Measurements from ENCODE around the gene CAPN12. TPM values are rescaled to one million over a fixed set of nuclear protein-coding genes. Genes with fewer than 3 reads are reported as not detected.

CAPN12 gene, protein sequence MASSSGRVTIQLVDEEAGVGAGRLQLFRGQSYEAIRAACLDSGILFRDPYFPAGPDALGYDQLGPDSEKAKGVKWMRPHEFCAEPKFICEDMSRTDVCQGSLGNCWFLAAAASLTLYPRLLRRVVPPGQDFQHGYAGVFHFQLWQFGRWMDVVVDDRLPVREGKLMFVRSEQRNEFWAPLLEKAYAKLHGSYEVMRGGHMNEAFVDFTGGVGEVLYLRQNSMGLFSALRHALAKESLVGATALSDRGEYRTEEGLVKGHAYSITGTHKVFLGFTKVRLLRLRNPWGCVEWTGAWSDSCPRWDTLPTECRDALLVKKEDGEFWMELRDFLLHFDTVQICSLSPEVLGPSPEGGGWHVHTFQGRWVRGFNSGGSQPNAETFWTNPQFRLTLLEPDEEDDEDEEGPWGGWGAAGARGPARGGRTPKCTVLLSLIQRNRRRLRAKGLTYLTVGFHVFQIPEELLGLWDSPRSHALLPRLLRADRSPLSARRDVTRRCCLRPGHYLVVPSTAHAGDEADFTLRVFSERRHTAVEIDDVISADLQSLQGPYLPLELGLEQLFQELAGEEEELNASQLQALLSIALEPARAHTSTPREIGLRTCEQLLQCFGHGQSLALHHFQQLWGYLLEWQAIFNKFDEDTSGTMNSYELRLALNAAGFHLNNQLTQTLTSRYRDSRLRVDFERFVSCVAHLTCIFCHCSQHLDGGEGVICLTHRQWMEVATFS
- 5.3 to 6.5 TPM (median 6.0 TPM) in 5 replicates for total RNA-seq (2022; extraction: Qiagen RNA extraction)

DNA sequence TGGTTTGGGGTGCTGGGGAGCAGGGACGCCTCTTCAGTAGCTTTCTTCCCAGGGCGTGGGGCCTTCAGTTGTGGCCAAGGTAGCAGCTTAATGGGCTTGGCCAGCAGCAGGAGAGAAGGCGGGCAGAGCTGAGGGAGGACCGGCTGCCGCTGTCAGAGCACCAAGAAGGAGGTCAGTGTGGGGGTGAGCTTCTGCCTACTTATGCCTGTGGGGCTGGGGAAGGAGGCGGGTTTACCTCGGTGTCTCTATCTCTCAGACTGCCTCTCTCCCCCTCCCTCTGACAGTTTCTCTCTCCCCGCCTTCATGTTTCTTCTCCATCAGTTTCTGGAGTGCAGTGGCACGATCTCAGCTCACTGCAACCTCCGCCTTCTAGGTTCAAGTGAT is at the start of gene CAPN12:
Gene CAPN12, minus strand, starts transcription at position 177 of the 384 bp plus-strand sequence. CDS start 309 bp downstream, outside the sequence.

DNA sequence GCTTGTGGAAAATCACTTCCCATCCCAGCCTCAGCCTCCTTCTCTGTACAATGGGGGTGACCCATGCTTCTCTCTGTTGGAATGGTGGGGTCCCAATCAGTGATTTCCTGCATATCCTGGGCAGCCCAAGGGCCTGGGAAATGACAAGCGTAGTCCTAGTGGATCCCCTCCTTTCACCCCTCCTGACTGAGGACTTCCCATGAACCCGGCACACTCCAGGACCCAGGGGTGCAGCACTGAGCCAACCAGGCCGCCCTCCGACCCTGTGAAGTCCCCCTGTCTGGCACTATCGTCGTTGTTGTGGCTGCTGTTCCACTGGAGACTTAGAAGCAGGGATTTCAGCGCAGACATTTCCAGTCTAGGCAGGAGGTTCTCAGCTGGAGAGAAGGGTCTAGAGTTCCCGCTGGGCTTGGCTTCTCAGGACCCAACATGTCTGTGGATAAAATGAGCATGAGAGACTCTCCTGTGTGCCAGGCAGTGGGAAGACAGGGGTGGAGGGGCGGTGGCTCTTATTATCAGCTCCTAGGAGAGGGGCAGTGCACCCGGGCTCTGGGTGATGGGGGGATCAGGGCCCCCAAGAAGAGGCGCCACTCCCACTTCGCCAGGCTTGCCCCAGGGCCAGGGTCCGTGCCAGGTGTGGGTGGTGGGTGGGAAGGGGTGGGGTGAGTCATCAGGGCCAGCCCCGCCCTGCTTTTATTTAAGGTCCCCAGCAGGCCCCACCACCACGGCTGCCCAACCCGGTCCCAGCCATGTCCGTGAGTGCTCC is 44.4 kb upstream of the CAPN12 start, which contains the start of gene LGALS7B:
Gene LGALS7B, plus strand, starts transcription at position 723 of the 766 bp plus-strand sequence. Its CDS starts 27 bp downstream, at position 750.

DNA sequence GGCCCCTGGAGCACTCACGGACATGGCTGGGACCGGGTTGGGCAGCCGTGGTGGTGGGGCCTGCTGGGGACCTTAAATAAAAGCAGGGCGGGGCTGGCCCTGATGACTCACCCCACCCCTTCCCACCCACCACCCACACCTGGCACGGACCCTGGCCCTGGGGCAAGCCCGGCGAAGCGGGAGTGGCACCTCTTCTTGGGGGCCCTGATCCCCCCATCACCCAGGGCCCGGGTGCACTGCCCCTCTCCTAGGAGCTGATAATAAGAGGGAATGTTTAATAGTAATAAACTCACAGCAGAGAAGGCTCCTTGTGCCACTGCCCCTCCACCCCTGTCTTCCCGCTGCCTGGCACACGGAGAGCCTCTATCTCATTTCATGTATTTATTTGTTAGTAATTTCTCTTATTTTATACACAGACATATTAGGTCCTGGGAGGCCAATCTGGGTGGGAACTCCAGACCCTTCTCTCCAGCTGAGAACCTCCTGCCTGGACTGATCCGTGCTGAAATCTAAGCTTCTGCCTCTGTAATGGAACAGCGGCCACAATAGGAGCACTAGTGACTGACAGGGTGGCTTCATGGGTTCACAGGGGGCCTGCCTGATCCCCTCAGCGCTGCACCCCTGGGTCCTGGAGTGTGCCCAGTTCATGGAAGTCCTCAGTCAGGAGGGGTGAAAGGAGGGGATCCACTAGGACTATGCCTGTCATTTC is 29.3 kb upstream of the CAPN12 start, which contains the start of gene LGALS7:
Gene LGALS7, minus strand, starts transcription at position 49 of the 709 bp plus-strand sequence. Its CDS starts 25 bp downstream, at position 24.

Other genes with a start within 250 kb of the CAPN12 start
- 0.61 to 1.3 TPM (median 0.87 TPM) in 5 replicates for gene MAP4K1, start 126.5 kb downstream of the CAPN12 start, total RNA-seq (2022; extraction: Qiagen RNA extraction)
- gene EIF3K, start 125.3 kb downstream of the CAPN12 start, total RNA-seq (2022; extraction: Qiagen RNA extraction), result 703 to 886 TPM (median 726 TPM) in 5 replicates
- gene ACTN4, start 96.8 kb downstream of the CAPN12 start, total RNA-seq (2022; extraction: Qiagen RNA extraction), result 774 to 1,271 TPM (median 1,229 TPM) in 5 replicates
- gene LGALS7, start 29.0 kb upstream of the CAPN12 start, total RNA-seq (2022; extraction: Qiagen RNA extraction), result 0.25 to 0.40 TPM in 2 of 5 replicates, not detected in the others
- gene LGALS7B, start 44.7 kb upstream of the CAPN12 start, total RNA-seq (2022; extraction: Qiagen RNA extraction), result 0.27 to 0.62 TPM in 2 of 5 replicates, not detected in the others
- 0.21 to 0.53 TPM (median 0.42 TPM) in 5 replicates for gene LGALS4, start 68.5 kb upstream of the CAPN12 start, total RNA-seq (2022; extraction: Qiagen RNA extraction)
- 307 to 375 TPM (median 319 TPM) in 5 replicates for gene ECH1, start 87.3 kb upstream of the CAPN12 start, total RNA-seq (2022; extraction: Qiagen RNA extraction)
- 319 to 365 TPM (median 326 TPM) in 5 replicates for gene HNRNPL, start 105.5 kb upstream of the CAPN12 start, total RNA-seq (2022; extraction: Qiagen RNA extraction)
- gene RINL, start 133.8 kb upstream of the CAPN12 start, total RNA-seq (2022; extraction: Qiagen RNA extraction), result 2.1 to 3.9 TPM (median 2.6 TPM) in 5 replicates
- 32.1 to 38.1 TPM (median 35.6 TPM) in 5 replicates for gene SIRT2, start 155.1 kb upstream of the CAPN12 start, total RNA-seq (2022; extraction: Qiagen RNA extraction)
- 59.1 to 111 TPM (median 94.5 TPM) in 5 replicates for gene NFKBIB, start 155.5 kb upstream of the CAPN12 start, total RNA-seq (2022; extraction: Qiagen RNA extraction)
- gene CCER2, start 167.7 kb upstream of the CAPN12 start, total RNA-seq (2022; extraction: Qiagen RNA extraction), result 0.40 to 0.88 TPM (median 0.74 TPM) in 5 replicates
- 39.3 to 52.1 TPM (median 51.6 TPM) in 5 replicates for gene SARS2, start 186.3 kb upstream of the CAPN12 start, total RNA-seq (2022; extraction: Qiagen RNA extraction)
- gene MRPS12, start 186.5 kb upstream of the CAPN12 start, total RNA-seq (2022; extraction: Qiagen RNA extraction), result 194 to 269 TPM (median 223 TPM) in 5 replicates
- gene FBXO17, start 231.3 kb upstream of the CAPN12 start, total RNA-seq (2022; extraction: Qiagen RNA extraction), result 56.0 to 78.7 TPM (median 73.9 TPM) in 5 replicates